SK-N-MC (cell line): Measurements from ENCODE around the gene GNG2.

ENCODE experiments used
- EZH2 ChIP-seq: fragments of 200-600 bp; sonication (generic); IDR thresholded peaks from one replicate; pipeline ENCODE4 v1.6.1; 2017; ENCODE audit warnings: antibody characterized with exemption
- FOXP2 ChIP-seq: optimal IDR thresholded peaks from 2 replicates; pipeline ENCODE3; 2011; ENCODE audit warnings: mild to moderate bottlenecking, moderate library complexity; ENCODE audit not compliant: insufficient read depth; ENCODE audit errors: extremely low read length, control extremely low read depth
- POLR2AphosphoS5 ChIP-seq: IDR thresholded peaks from 2 replicates; pipeline ENCODE4 v1.6.1; 2012; ENCODE audit warnings: mild to moderate bottlenecking, low read depth, low read length, borderline replicate concordance

GRCh38 chr14:52000019-52000582, 139.7 kb downstream of the GNG2 start:
- TF ChIP-seq EZH2 (no peak), POLR2AphosphoS5 (no peak), FOXP2 (no peak)
